Small intestine (tissue), 7 donors: Measurements from ENCODE around the gene KCNK17. TPM values are rescaled to one million over a fixed set of nuclear protein-coding genes. Genes with fewer than 3 reads are reported as not detected.
A peak's percentile ranks its signal among the peaks of the same experiment; 100 is the strongest.

Experiments used
- DNase-seq, 2 donors: peaks; one replicate each; pipeline versions ENCODE4 v3.0.0 to v3.0.0-alpha.2; 2013
- FAIRE-seq: peaks from 2 replicates; lab custom pipeline; 2012; peaks lifted over from hg19 to GRCh38; lab: Jason Lieb, UNC
- H3K27ac ChIP-seq, 3 donors: one replicate each; pipeline ENCODE4 v1.5.1; 2013; ENCODE audit warnings: low read length in 2 of 3, mild to moderate bottlenecking in 2 of 3, control low read depth in 1 of 3, inconsistent platforms in 1 of 3, low read depth in 1 of 3, moderate library complexity in 1 of 3
- H3K27me3 ChIP-seq, 3 donors: one replicate each; pipeline ENCODE4 v1.6.1; 2013; ENCODE audit warnings: low read length in 3 of 3, inconsistent platforms in 1 of 3; ENCODE audit not compliant: control insufficient read depth in 3 of 3, insufficient read depth in 3 of 3
- H3K36me3 ChIP-seq, 3 donors: one replicate each; pipeline ENCODE4 v1.6.1; 2013; ENCODE audit warnings: low read length in 3 of 3, inconsistent platforms in 1 of 3, low read depth in 1 of 3, mild to moderate bottlenecking in 1 of 3, moderate library complexity in 1 of 3; ENCODE audit not compliant: control insufficient read depth in 3 of 3, insufficient read depth in 2 of 3
- H3K4me1 ChIP-seq, 3 donors: one replicate each; pipeline ENCODE4 v1.6.1; 2013; ENCODE audit warnings: low read length in 2 of 3, inconsistent platforms in 1 of 3, low read depth in 1 of 3, mild to moderate bottlenecking in 1 of 3, moderate library complexity in 1 of 3; ENCODE audit not compliant: control insufficient read depth in 3 of 3, insufficient read depth in 2 of 3
- H3K4me3 ChIP-seq, 3 donors: one replicate each; pipeline ENCODE4 v1.5.1; 2013; ENCODE audit warnings: low read length in 3 of 3, control low read depth in 1 of 3, inconsistent platforms in 1 of 3, low read depth in 1 of 3, mild to moderate bottlenecking in 1 of 3, moderate library complexity in 1 of 3
- H3K9me3 ChIP-seq, 2 donors: one replicate each; pipeline ENCODE4 v1.6.1; 2013; ENCODE audit warnings: low read depth in 1 of 2, low read length in 1 of 2; ENCODE audit not compliant: control insufficient read depth in 2 of 2, insufficient read depth in 1 of 2
- WGBS, 3 donors: extraction: QIAGEN DNeasy Blood & Tissue Kit; methylation state at CpG; one replicate each; pipeline ENCODE4 v1.1.7; 2013; 5-methylcytosine and 5-hydroxymethylcytosine counted together
- polyA plus RNA-seq, 4 donors: library from polyadenylated mRNA; stranded (reverse) in 3 of 4; unstranded in 1 of 4; fragments of 200-250 nt in 3 of 4; fragments of 120-200 nt in 1 of 4; gene quantifications; one replicate each; pipeline versions ENCODE4 v1.2.1 to v1.2.3, GENCODE V29; 2013
- donor health status: healthy with polysubstance abuse.
- donor health status: control.
- donor health status: control.
- donor health status: Bipolar disorder and iron deficiency.
- donor health status: healthy.

The KCNK17 gene
- polyA plus RNA-seq, 4 donors: 0.45 to 1.4 (median 1.3) TPM; not detected in 1

- Histone ChIP-seq H3K27ac (no peak overlapping the region), H3K9me3 (no peaks in the 10 kb centered on the region), H3K27me3 (peaks cover 4 to 63% (median 8%) of the 10 kb centered on the region in 3 donors), H3K36me3 (no peaks in the 10 kb centered on the region), H3K4me1 (peaks cover 0 to 5% (median 0%) of the 10 kb centered on the region in 3 donors), H3K4me3 (peak overlapping the region in 2 of 3 donors; percentile 5 to 14)
- no peak for FAIRE-seq
- DNase-seq: no peak
- WGBS, 3 donors: 1 to 2% (median 1%) methylated on average over 72 to 80 of the region's 80 CpGs
Measured at GRCh38 chr6:39313526-39314272, 520 bp downstream of the KCNK17 start.

- peaks cover 0 to 5% (median 0%) of the 10 kb centered on the region in 3 donors for H3K4me1 ChIP-seq
- H3K36me3 ChIP-seq: no peaks in the 10 kb centered on the region
- FAIRE-seq (no peak), DNase-seq (no peak)
- WGBS, 3 donors: 5 to 12% (median 12%) methylated on average over 38 to 45 of the region's 45 CpGs
- H3K4me3 ChIP-seq: peak overlapping the region in 2 of 3 donors; percentile 5 to 14
- peaks cover 4 to 57% (median 8%) of the 10 kb centered on the region in 3 donors for H3K27me3 ChIP-seq
- H3K27ac ChIP-seq: no peak overlapping the region
- no peaks in the 10 kb centered on the region for H3K9me3 ChIP-seq
Measured at GRCh38 chr6:39312912-39313525, 1.2 kb downstream of the KCNK17 start.

- no peak overlapping the region for H3K27ac ChIP-seq
- 73 to 78% (median 74%) methylated on average over 2 to 4 of the region's 4 CpGs for WGBS, 3 donors
- H3K36me3 ChIP-seq: no peaks in the 10 kb centered on the region
- H3K27me3 ChIP-seq: peaks cover 4 to 49% (median 8%) of the 10 kb centered on the region in 3 donors
- no peak for DNase-seq
- no peaks in the 10 kb centered on the region for H3K9me3 ChIP-seq
- H3K4me3 ChIP-seq: no peak overlapping the region
- FAIRE-seq: no peak
- peaks cover 0 to 5% (median 0%) of the 10 kb centered on the region in 3 donors for H3K4me1 ChIP-seq
Measured at GRCh38 chr6:39310542-39310941, 3.7 kb downstream of the KCNK17 start.

- 45 to 46% (median 45%) methylated on average over 6 to 7 of the region's 7 CpGs for WGBS, 3 donors
- no peaks in the 10 kb centered on the region for H3K36me3 ChIP-seq
- no peak for FAIRE-seq
Measured at GRCh38 chr6:39309942-39310531, 4.2 kb downstream of the KCNK17 start.

GRCh38 chr6:39307462-39307861 is 6.8 kb downstream of the KCNK17 start:
- Histone ChIP-seq H3K4me1 (peaks cover 0 to 9% (median 3%) of the 10 kb centered on the region in 3 donors), H3K27me3 (peaks cover 0 to 18% (median 5%) of the 10 kb centered on the region in 3 donors), H3K27ac (no peak overlapping the region), H3K4me3 (no peak overlapping the region), H3K36me3 (no peaks in the 10 kb centered on the region), H3K9me3 (peaks cover 0 to 6% of the 10 kb centered on the region in 2 donors)
- 83 to 86% (median 84%) methylated on average over 3 of the region's 3 CpGs for WGBS, 3 donors
- no peak for FAIRE-seq
- no peak for DNase-seq

More at GRCh38 chr6:39309942-39310531, 4.2 kb downstream of the KCNK17 start:
- Histone ChIP-seq H3K9me3 (peaks cover 0 to 3% of the 10 kb centered on the region in 2 donors), H3K4me3 (no peak overlapping the region), H3K27ac (no peak overlapping the region), H3K4me1 (peaks cover 0 to 5% (median 0%) of the 10 kb centered on the region in 3 donors), H3K27me3 (peaks cover 4 to 44% (median 8%) of the 10 kb centered on the region in 3 donors)
- DNase-seq: peak; percentile 82

GRCh38 chr6:39304951-39305350 is 9.3 kb downstream of the KCNK17 start:
- no peak for FAIRE-seq
- no peak overlapping the region for H3K4me3 ChIP-seq
- no peak overlapping the region for H3K27ac ChIP-seq

GRCh38 chr6:39303425-39304153 is 10.6 kb downstream of the KCNK17 start:
- Histone ChIP-seq H3K9me3 (peaks cover 0 to 6% of the 10 kb centered on the region in 2 donors), H3K36me3 (no peaks in the 10 kb centered on the region), H3K27me3 (no peaks in the 10 kb centered on the region), H3K4me1 (peaks cover 0 to 9% (median 3%) of the 10 kb centered on the region in 3 donors), H3K27ac (no peak overlapping the region), H3K4me3 (no peak overlapping the region)
- no peak for DNase-seq
- no peak for FAIRE-seq
- 86 to 88% (median 87%) methylated on average over 30 of the region's 30 CpGs for WGBS, 3 donors

More at GRCh38 chr6:39304951-39305350, 9.3 kb downstream of the KCNK17 start:
- DNase-seq: peak in 1 of 2 donors; percentile 67
- H3K36me3 ChIP-seq: no peaks in the 10 kb centered on the region
- no peaks in the 10 kb centered on the region for H3K27me3 ChIP-seq
- peaks cover 0 to 6% of the 10 kb centered on the region in 2 donors for H3K9me3 ChIP-seq
- peaks cover 0 to 9% (median 3%) of the 10 kb centered on the region in 3 donors for H3K4me1 ChIP-seq
